HL-60/S4 treated with phorbol 12-myristate 13-acetate at 8.2 ng/mL for 4 days and 3 days (cell line): Measurements from ENCODE around the gene SELENOW.
"Not testable (repeated sequence)": the region's sequence is repeated elsewhere in the genome, so short reads cannot be mapped to it uniquely, and the experiment has no call there.

Experiments
- in situ Hi-C: fragments of 300-500 bp; cut with MboI; formaldehyde crosslinking; loops from 2 replicates; pipeline ENCODE4 v1.15.0; 2022; ENCODE audit warnings: low sequenced_read_pairs

The SELENOW gene

DNA sequence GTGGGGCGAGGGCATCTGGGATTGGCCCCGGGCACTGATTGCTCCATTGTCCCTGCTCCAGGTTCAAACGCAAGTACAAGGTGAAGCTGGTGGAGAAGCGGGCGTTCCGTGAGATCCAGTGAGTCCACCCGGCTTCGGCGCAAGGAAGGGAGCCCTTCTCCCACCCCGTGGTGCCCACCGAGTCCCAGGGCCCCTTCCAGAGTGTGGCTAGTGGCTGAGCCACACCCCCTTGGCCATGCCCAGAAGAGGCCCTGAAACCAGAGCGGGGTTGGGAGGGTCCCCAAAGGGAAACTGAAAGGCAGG, 21.9 kb upstream of the SELENOW start:
- in situ Hi-C loops, result no loop called here

DNA sequence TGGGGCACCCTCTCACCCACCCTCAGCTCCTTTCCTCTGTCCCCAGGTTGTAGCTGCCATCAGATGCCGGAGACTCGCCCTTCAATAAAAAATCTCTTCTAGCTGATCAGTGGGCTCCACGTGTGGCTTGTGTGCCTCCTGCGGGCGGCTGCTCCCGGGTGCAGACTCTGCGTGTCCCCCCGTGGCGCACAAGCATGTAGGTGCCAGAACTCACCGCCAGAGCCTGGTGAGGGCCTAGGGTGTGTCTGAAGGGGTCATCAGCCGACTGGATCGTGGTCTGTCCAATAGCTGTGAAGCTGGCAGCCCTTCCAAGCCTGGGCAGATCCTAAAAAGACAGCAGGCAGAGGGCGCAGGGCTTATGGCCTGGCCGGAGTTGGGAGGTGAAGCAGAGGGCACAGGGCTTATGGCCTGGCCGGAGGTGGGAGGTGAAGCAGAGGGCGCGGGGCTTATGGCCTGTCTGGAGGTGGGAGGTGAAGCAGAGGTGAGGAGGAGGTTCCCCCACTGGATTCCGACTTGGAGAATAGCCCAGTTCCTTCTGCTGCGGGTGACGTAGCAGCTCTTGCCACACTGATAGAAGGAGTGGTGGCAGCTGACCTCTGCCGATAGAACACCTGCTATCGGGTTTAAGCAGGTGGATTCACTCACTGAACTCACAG, 21.4 kb upstream of the SELENOW start:
- in situ Hi-C loops, result no loop called here

DNA sequence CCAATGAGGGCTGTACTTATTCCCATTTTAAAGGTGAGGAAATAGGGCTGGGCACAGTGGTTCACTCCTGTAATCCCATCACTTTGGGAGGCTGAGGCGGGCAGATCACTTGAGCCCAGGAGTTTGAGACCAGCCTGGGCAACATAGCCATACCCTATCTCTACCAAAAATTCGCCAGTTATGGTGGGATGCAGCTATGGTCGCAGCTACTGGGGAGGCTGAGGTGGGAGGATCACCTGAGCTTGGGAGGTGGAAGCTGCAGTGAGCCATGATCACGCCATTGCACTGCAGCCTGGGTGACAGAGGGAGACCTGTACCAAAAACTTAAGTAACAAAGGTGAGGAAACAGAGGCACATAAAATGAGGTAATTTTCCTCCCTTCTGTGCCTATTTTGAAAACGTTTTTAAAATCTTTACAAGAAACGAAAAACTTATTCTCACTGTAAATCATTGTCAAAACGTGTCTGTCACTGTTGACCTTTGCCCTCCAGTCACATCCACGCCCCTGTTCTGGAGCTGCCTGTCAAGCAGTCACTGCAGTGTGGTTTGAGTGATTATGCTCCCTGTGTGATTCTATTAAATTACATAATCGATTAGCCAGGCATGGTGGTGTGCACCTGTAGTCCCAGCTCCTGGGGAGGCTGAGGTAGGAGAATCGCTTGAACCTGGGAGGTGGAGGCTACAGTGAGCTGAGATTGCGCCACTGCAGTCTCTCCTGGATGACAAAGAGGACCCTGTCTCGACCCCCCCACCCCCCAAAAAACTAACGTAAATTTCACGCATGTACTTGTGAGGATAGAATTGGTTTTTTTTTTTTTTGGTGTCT, 20.7 kb upstream of the SELENOW start:
- in situ Hi-C loops, result no loop called here

- in situ Hi-C loops, result no loop called here
Measured at GRCh38 chr19:47758443-47758804, 20.1 kb upstream of the SELENOW start.

- in situ Hi-C loops, result no loop called here
Measured at GRCh38 chr19:47760632-47760999, 17.9 kb upstream of the SELENOW start.

- in situ Hi-C loops, result no loop called here
Measured at GRCh38 chr19:47761566-47761965, 16.9 kb upstream of the SELENOW start.

DNA sequence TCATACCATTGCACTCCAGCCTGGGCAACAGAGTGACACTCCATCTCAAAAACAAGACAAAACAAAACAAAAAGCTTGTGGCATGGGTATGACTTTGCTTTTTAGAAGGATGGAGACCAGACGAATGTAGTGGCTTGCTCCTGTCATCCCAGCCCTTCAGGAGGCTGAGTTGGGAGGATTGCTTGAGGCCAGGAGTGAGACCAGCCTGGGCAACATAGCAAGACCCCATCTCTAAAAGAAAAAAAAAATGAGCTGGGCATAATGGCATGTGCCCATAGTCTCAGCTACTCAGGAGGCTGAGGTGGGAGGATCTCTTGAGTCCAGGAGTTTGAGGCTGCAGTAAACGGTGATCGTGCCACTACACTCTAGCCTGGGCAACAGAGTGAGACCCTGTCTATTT, 16.4 kb upstream of the SELENOW start:
- in situ Hi-C loops, result no loop called here

- in situ Hi-C loops, result no loop called here
Measured at GRCh38 chr19:47762615-47763308, 15.7 kb upstream of the SELENOW start.

DNA sequence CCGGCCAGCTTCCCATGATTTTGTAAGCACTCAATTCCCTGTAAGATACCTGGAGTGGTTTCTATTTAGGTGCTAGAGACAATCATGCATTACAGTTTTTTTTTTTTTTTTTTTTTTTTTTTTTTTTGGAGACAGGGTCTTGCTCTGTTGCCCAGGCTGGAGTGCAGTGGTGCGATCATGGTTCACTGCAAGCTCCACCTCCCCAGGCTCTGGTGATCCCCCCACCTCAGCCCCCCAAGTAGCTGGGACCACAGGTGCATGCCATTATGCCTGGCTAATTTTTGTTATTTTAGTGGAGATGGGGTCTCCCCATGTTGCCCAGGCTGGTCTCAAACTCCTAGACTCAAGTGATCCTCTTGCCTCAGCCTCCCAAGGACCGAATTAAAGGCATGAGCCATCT, 13.8 kb upstream of the SELENOW start:
- in situ Hi-C loops, result not testable (repeated sequence)

DNA sequence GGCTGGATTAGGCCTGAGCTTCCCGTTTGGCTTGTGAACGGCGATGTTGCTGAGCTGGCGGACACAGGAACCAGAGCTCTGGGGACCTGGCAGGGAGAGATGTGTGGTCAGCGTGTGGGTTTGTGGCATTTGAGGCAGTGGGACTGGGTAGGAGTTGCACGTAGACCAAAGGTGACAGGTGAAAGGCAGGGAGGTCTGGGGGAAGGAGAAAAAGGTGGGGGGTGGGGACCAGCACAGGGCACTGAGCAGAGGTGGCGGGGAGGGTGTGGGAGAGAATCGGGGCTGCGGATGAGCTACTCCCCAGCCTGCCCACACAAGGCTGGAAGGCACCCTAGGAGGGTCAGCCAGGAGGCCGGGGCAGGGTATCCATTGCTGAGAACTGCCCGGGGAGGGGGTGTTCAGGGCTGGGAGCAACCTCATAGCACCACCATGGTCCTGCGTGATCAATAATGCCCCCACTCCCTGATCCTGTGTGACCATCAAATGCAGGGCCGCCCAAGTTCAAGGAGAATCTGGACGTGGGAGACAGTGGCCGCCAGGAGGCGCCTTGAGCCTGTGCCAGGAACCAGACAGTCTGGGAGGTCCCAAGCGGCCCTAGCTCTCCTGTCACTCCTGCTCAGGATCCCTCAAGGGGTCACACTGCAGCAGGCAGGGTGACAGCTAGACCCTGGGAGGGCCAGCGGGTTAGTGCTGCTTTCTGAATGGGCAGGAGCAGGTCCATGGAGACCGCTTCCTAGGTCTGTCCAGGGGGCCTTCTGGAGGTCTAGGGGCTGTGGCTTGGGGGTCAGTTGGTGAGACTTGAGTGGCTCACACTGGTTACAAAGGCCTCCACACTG, 12.8 kb upstream of the SELENOW start:
- in situ Hi-C loops, result no loop called here

GRCh38 chr19:47766359-47766620, 12.2 kb upstream of the SELENOW start:
- in situ Hi-C loops, result no loop called here

- in situ Hi-C loops, result no loop called here
Measured at GRCh38 chr19:47766670-47767069, 11.8 kb upstream of the SELENOW start.

DNA sequence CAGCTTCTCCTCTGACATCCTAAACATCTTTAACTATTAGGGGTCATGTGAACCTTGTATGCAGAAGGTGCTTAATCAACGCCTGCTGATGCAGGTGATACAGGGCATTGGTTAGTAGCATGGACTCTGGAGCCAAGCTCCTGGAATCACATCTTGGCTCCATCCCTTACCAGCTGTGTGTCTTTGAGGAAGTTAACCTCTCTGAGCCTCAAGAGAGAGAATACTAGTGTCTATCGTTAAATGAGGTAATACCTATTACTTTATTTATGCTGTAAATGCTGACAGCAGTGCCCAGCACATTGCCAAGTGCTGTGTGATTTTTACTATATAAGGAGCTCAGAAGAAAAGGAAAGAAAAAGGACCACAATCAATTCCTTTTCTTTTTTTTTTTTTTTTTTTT, 11.2 kb upstream of the SELENOW start:
- in situ Hi-C loops, result no loop called here

DNA sequence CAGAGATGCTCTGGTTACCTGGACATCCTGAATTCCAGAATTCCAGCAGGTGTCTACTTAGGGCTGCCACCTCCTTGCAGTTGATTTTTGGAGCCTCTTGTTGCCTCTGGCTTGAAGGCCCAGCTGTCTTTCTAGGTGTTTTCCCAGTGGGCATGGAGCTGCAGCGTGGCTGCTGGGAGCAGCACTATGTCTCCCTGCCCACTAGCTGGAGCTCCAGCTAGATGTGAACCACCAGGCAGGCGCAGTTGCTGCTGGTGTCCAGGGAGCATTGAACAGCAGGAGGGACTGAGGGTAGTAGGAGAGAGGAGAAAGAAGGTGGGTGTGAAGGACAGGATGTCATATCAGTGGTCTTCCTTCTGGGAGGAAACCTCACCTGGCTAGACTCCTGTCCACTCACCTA, 9.9 kb upstream of the SELENOW start:
- in situ Hi-C loops, result no loop called here

DNA sequence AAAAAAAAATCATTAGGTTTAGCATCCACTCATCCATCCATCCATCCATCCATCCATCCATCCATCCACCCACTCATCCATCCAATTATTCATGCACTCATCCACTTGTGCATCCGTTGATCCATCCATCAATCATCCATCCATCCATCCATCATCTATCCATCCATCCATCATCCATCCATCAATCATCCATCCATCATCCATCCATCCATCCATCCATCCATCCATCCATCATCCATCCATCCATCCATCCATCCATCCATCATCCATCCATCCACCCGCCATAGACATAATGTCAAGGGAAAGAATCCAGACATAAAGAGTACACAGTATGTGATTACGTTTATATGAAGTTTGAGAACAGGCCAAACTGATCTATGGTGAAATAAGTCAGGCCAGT, 9.0 kb upstream of the SELENOW start:
- in situ Hi-C loops, result no loop called here

DNA sequence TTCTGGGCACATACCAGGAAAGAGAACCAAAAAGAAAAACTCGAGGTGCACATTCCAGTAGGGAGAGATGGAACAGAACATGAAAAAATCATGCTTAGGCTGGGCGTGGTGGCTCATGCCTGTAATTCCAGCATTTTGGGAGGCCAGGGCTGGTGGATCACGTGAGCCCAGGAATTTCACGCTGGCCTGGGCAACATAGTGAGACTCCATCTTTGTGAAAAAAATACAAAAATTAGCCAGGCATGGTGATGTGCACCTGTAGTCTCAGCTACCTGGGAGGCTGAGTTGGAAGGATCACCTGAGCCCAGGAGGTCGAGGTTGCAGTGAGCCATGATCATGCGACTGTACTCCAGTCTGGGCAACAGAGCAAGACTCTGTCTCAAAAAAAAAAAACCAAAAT, 7.2 kb upstream of the SELENOW start:
- in situ Hi-C loops, result not testable (repeated sequence)

DNA sequence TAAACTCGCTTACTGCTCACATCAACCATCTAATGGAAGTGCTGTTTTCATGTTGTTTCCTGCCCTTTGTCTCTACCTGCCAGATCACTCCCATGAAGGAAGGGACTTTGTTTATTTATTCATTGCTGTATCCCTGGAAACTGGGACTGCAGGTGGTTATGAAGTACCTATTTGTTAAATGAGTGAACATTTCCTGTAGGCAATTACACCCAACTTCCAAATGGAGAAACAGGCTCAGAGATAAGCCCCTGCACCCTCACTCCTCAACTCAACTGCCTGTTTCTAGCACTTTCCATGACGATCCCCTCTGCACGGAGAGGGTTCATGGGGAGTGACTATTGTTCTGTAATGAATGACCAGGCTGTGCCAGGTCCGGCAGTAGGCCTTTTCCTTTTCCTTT, 1.9 kb upstream of the SELENOW start:
- in situ Hi-C loops, result no loop called here

DNA sequence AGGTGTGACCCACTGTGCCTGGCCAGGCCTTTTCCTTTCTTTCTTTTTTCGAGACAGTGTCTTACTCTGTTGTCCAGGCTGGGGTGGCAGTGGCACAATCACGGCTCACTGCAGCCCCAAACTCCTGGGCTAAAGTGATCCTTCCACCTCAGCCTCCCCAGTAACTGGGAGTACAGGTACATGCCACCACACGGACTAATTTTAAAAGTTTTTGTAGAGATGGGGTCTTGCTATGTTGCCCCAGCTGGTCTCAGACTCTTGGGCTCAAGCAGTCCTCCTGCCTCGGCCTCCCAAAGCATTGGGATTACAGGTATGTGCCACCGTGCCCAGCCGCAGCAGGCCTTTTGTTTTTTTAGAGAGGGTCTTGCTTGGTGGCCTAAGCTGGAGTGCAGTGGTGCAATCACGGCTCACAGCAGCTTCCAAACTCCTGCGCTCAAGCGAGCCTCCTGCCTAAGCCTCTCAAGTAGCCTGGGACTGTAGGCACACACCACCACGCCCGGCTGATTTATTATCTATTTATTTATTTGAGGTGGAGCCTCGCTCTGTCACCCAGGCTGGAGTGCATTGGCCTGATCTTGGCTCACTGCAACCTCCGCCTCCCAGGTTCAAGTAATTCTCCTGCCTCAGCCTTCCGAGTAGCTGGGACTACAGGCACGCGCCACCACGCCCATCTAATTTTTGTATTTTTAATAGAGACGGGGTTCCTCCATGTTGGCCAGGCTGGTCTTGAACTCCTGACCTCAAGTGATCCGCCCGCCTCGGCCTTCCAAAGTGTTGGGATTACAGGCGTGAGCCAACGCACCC, 1.1 kb upstream of the SELENOW start:
- in situ Hi-C loops, result not testable (repeated sequence)

GRCh38 chr19:47778954-47779351, 450 bp downstream of the SELENOW start:
- in situ Hi-C loops, result no loop called here

DNA sequence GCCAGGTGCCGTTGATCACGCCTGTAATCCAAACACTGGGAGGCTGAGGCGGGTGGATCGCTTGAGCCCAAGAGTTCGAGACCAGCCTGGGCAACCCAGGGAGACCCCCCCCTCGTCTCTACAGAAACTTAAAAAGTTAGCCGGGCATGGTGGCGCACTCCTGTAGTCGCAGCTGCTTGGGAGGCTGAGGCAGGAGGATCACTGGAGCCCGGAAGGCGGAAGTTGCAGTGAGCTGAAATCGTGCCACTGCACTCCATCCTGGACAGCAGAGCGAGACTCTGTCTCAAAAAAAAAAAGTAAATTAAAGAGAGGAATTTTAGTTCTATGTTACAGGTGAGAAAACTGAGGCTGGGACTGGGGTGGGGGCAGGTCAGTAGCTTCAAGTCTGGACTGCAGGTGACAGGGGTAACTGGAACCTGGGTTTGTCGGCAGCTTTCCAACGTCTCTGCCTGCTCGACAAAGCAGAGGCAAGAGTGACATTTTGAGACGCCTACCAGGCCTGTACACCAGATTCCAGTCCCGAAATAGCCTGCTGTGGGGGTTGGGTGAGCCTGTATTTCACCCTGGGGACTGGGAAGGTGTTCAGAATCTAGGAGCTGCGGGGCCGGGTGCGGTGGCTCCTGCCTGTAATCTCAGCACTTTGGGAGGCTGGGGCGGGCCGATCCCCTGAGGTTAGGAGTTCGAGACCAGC, 1.2 kb downstream of the SELENOW start:
- in situ Hi-C loops, result no loop called here
